GM21526 (cell line): ENCODE measurements around the gene FUS.

Experiments
- ATAC-seq: cut with Tn5 transposase; IDR thresholded peaks from one replicate; pipeline ENCODE4 v1.9.1; 2021; ENCODE audit warnings: moderate library complexity; ENCODE audit not compliant: unreplicated experiment, low FRiP score

The FUS gene

DNA sequence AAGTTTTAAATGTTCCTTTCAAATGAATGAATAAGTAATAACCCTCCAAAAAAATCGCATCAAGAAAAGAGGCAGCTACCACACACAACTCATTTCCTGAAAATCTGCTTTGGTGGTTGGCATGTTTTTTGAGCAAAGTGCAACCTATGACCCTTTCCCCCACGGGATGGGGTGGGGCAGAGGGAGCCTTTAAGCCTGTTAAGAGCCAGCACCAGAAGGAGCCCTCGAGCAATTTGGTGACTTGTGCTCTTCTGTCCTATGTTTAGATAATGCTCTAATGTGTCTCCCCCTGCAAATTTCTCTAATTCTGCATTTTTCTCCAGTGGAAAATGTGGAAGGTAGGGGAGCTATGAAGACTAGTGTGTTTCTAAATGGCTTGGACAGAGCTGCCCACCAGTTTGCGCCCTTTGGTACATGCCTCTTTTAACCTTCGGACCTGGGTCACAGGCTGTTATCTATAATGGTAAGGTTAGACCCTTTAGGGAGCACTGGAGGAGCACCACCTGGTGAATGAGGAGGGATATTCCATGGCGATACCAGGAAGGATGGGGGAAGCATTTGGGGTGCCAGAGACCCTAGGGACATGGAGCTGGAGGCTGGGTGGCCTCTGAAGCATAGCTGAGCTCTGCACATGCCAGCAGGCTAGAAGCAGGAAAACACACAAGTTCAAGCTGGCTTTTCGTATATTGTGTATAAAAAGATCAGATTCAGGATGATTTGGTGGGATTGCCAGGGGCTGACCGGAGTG lies 21.1 kb downstream of the FUS start:
- no peak for ATAC-seq

DNA sequence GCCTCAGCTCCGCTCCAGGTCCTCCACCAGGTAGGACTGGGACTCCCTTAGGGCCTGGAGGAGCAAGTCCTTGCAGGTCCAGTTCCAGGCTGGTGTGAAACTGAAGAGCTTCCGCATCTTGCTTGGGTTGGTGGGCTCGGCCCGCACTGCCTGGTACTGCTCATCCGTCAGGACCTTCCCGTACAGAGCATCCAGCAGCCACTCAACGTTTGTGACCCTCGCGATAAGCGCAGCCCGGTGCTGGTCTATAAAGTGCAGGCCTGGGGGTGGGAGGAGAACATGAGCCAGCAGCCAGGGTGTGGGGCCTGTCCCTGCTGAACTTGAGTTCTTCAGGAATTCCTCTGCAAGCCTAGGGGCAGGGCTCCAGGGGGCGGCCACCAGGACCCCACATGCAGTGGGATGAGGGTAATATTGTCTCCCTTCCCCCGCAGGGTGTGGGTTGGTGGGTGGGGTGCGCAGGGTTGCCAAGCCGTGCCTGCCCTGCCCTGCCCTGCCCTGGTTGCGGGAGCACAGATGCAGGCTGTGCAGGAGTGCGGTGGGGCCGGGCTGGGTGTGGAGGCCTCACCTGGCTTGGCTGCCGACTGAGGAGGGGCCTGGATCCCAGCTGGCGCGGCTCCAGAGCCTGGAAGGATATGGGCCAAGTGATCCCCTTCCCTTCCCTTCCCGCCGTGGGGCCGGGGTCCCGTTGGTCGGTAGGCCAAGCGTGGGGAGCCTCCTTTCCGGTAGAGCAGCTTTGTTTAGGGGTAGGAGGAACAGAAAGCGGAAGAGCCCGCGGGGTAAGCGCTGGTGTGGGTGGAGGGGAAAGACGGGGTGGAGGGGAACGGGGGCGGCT lies 21.9 kb downstream of the FUS start:
- ATAC-seq: peak; percentile 46

DNA sequence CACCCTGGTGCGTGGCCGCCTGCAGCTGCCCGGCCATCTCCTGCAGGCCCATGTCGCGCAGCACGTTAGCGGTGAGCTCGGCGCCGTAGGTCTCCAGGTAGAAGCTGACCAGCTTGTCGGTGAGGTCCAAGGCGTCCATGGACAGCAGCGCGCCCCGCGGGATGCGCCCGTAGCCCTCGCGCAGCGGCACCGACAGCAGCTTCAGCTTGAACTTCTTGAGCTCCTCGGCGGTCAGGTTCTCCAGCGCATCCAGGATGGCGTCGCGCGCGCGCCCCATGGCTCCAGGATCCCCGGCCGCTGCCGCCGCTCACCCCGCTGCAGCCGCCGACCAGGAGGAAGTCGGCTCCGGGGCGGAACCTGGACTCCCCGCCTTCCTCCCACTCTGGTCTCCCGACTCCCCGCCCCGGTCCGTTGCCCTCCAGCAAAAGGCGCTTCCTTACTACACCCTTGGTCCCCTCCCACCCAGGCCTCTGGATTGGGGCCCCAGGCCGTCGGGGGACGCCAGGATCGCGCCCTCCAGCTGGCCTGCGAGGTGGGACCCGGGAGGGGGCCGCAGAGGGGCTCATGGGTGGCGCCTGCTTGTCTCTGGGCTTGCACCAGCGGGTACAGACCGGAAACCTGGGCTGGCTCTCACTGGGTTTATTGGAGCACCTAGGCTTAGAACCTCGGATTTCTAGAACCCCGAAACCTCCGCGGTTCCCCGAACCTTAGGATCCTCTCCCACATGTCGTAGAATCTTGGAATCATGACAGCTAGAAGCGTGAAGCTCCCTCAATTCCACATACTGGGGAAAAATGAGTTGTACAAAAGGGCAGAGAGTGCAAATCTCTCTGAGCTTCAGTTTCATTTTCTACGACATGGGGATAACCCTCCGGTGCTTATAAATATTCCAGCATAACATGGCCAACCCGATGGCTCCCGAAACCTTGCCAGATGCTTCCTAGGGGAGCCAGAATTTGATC lies 22.8 kb downstream of the FUS start, which contains the start of gene PYCARD:
PYCARD (minus strand) TSS at position 347 of the 962 bp plus-strand sequence; CDS start at position 277, 70 bp downstream.
- peak; percentile 35 for ATAC-seq

DNA sequence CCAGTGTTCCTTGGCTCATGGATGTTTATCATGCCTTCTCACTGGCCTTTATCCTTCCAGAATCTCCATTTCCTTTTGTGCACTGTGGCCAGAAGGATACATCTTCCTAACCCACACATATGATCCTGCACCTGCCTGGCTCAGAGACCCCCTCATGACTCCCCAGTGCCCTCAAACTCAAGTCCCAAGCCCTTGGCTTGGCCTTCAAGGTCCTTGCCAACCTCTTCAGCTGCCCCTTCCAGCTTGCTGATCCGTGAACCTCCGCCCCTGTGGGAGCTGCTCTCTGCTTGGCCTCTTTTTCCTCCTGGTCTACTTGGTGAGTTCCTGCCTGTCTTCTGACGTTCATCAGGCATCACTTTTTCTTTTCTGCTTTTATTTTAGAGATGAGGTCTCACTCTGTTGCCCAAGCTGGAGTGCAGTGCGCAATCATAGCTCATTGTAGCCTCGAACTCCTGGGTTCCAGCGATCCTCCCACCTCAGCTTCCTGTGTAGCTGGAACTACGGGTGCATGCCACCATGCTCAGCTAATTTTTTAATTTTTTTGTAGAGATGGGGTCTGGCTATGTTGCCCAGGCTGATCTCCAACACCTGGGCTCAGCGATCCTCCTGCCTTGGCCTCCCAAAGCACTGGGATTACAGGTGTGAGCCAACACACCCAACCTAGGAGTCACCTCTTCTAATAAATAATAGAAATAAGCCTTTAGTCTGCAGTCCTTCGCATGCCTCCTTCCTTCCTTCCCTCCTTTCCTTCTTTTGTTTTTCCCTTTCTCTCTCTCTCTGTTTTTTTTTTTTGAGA lies 25.1 kb downstream of the FUS start:
- no peak for ATAC-seq

DNA sequence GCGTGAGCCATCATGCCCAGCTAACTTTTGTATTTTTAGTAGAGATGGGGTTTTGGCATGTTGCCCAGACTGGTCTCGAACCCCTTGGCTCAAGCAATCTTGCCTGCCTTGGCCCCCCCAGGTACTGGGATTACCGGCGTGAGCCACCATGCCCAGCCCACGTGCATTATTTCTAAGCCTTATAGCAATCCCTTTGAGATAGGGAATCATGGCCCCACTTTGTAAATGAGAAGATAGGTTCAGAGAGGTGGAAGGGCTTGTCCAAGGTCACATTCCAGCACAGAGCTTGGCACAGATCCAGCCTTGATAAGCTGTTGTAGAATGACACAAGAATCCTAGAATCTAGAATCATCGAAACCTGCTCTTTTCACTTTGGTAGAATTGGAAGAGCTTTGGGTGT lies 26.8 kb downstream of the FUS start:
- ATAC-seq: no peak

DNA sequence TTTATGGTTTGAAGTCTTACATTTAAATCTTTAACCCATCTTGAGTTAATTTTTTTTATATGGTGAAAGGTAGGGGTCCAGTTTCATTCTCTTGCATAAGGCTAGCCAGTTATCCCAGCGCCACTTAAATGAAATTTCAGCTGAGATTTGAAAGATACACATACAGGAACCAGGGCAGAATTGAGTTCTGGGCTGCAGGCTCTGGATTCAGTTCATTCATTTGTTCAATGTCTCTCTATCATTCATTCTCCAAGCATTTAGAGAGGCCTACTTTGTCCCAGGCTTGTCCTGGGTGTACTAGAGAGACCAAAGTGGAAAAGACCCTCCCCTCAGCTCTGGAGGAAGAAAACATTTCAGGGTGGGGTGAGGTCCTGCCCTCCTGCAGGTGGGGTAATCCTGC lies 33.4 kb downstream of the FUS start:
- ATAC-seq: no peak

DNA sequence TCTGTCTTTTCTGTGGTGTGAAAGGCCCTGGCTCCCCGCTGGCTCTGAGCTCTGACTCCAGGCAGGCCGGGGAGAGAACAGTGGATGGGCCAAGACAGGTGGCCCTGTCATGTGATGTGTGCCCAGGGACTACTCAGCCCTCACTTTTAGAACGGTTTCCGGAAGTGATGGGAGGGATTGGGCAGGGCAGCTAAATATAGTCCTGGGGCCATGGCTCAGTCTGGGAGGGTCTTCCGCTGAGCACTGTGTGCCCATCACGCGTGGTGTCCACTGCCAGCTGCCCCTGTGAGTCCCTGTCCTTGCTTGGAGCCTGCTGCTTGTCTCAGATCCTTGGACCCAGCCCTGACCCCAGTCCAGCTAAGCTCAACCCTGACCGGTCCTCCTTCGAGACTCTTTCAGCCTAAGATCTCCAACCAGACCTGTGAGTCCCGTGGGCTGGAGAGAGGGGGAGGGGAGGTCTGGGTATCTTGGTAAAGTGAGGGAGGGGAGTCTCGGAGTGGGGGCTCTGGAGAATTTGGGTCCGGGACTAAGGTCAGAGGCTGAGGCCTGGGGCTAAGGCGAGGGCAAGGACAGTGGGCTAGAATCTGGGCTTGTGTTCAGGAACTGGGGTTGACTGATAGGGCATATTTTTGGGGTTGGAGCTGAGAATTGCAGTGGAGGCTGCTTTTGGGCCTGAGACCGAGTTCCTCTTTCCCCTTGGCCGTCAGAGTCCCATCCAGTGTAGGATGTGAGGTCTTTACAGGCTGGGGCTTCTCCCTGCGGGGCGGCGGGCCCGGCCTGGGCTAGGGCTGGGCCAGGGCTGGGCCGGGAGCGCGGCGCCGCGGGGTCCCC lies 34.2 kb downstream of the FUS start, which contains the start of gene TRIM72:
TRIM72 (plus strand) TSS at position 243 of the 831 bp plus-strand sequence. CDS start 620 bp downstream, outside the sequence.
- no peak for ATAC-seq

DNA sequence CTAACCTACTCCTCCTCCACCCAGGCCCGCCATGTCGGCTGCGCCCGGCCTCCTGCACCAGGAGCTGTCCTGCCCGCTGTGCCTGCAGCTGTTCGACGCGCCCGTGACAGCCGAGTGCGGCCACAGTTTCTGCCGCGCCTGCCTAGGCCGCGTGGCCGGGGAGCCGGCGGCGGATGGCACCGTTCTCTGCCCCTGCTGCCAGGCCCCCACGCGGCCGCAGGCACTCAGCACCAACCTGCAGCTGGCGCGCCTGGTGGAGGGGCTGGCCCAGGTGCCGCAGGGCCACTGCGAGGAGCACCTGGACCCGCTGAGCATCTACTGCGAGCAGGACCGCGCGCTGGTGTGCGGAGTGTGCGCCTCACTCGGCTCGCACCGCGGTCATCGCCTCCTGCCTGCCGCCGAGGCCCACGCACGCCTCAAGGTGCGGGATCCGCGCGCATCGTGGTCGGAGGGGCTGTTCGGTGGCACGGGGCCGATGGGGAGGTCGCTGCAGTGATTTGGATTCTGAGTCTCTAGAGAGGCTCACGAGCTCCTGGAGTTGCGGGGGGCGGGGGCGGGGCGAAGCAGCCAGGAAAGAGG lies 34.9 kb downstream of the FUS start:
- ATAC-seq: no peak

DNA sequence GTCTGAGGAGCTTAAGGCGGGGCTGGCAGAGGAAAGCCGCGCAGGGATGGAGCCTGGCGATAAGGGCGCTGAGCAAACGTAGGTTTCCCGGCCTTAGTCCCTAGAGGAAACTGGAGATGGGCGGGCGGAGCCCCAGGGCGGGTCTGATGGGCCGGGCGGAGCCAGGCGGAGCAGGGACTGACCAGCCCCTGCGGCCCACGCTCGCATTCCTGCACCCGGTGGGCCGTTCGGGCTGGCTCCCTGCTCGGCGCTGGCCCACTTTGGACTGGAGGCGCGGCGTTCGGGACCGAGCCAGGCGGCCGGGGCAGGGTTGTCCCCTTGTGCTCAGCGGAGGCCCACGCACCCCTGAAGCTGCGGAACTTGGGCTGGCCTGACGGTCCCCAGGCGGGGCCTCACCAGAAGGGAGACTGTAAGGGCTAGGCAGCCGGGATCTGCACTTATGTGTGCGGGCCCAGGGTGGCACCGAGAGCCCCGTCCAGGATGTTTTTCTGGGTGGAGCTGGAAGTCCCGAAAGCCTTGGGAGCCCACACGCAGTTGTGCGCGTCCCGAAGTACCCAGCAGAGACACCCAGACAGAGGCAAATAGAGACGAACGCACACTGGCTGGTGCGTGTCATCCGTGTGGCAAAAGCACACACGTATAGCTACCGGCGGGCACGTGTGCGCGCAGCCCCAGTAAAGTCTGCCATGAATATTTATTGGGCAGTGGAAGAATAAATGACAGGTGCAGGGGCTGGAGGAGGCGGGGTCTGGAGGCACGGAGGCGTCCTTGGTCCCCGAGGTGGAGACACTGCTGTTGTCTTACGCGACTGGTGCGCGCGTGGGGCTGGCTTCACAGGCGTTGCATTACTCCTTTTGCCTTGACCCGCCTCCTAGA lies 35.6 kb downstream of the FUS start:
- ATAC-seq: no peak

DNA sequence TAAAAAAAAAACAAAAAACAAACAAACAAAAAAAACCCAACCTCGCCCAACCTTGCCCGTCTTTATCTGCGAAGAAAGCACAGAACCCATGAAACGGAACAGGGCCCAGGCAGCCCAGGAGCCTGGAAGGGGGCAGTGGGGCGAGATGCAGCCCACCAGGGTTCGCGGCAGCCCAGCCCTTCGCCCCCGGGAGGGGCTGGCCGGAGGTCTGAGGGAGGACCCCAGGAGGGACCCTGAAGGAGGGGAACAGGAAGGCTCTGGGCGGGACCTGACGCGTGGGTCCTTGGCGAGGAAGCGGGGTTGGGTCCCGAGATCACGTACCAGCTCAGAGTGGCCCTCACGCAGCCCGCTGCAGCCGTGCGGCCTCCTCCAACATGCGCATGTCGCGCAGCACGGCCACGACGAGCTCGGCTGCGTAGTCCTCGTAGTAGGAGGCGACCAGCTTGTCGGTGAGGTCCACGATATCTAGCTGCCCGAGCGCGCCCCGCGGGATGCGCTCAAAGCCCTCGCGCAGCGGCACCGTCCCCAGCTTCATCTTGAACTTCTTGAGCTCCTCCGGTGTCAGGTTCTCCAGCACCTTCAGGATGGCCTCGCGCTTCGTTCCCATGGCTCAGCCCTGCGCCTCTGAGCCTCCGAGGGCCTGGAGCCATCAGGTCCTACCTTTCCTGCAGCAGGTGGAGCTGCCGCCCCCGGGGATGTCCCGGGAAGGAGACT lies 36.6 kb downstream of the FUS start, which contains the start of gene PYDC1:
PYDC1 (minus strand) TSS at position 714 of the 714 bp plus-strand sequence; CDS start at position 607, 107 bp downstream.
- no peak for ATAC-seq

DNA sequence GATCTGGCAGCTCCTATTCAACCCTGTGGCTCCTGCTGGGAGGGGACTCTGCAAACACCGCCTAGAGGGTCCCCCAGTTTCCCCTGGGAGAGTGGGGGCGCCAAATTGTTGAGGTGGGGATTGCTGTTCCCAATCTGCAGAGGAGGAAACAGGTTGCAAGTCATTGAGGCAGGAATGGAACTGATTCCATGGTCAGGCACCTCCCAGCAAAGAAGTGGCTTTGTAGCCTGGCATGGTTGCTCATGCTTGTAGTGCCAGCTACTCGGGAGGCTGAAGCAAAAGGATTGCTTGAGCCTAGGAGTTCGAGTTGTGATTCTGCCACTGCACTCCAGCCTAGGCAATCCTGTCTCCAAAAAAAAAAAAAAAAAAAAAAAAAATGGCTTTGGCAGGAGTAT lies 37.2 kb downstream of the FUS start:
- ATAC-seq: no peak

DNA sequence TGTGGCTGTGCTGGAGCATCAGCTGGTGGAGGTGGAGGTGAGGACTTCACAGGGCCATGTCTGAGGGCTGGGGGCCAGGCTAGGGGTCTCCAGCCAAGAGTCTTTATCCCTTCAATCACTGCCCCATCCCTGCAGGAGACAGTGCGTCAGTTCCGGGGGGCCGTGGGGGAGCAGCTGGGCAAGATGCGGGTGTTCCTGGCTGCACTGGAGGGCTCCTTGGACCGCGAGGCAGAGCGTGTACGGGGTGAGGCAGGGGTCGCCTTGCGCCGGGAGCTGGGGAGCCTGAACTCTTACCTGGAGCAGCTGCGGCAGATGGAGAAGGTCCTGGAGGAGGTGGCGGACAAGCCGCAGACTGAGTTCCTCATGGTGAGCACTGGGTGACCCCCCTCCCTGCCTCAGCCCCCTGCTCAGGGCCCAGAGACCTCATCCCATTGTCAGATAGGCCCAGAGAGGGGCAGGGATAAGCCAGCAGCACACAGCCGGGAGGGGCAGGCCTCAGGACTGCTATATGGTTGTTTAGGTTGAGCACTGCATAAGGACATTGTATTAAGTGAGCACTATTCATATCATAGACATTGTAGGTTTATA lies 39.3 kb downstream of the FUS start:
- no peak for ATAC-seq

DNA sequence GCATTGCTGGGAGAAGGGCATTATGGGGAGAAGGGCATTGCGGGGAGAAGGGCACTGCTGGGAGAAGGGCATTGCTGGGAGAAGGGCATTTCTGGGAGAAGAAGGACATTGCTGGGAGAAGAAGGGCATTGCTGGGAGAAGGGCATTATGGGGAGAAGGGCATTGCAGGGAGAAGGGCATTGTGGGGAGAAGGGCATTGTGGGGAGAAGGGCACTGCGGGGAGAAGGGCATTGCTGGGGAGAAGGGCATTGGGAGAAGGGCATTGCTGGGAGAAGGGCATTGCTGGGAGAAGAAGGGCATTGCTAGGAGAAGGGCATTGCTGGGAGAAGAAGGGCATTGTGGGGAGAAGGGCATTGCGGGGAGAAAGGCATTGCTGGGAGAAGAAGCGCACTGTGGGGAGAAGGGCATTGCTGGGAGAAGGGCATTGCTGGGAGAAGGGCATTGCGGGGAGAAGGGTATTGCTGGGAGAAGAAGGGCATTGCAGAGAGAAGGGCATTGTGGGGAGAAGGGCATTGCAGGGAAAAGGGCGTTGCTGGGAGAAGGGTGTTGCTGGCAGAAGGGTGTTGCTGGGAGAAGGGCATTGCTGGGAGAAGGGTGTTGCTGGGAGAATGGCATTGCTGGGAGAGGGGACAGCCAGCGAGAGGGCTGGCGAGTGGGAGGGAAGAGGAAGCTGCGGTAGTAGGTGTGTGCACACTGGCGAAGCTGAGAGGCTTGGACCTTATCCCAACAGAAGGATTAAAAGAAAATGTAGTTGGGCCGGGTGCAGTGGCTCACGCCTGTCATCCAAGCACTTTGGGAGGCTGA lies 41.6 kb downstream of the FUS start:
- no peak for ATAC-seq

DNA sequence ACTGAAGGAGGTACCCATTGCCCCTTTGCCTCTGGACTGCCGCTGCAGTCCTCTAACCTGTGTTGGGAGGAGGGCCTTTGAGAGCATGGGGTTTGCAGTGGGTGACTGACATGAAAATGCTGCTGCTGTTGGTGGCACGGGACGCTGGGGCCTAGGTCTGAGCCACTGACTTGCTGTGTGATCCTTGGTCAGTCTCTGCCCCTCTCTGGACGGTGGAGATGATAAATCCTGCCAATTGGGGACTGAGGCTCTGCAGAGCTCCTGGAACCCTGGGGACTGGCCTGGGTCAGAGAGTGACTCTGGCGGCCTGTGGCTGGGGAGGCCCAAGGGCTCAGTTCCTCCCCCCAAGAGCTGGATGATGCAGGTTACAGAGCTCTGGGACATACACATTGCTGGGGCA lies 43.1 kb downstream of the FUS start:
- no peak for ATAC-seq

DNA sequence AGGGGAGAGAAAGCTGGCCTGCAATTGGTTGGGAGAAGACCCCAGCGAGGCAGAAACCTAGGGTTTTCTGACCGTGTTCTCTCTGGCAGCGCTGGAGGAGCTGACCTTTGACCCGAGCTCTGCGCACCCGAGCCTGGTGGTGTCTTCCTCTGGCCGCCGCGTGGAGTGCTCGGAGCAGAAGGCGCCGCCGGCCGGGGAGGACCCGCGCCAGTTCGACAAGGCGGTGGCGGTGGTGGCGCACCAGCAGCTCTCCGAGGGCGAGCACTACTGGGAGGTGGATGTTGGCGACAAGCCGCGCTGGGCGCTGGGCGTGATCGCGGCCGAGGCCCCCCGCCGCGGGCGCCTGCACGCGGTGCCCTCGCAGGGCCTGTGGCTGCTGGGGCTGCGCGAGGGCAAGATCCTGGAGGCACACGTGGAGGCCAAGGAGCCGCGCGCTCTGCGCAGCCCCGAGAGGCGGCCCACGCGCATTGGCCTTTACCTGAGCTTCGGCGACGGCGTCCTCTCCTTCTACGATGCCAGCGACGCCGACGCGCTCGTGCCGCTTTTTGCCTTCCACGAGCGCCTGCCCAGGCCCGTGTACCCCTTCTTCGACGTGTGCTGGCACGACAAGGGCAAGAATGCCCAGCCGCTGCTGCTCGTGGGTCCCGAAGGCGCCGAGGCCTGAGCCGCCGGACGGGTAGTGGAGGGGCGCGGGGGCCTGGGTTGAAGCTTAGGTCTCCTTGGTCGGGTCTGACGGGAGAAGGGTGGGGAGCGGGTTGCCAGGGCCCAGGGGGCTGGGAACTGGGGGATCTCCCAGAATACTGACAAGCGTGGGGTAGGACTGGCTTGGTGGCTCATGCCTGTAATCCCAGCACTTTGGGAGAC lies 44.4 kb downstream of the FUS start:
- ATAC-seq: no peak
